HG02571 (cell line): ENCODE data around the gene SCN4A.
"Not testable (repeated sequence)": the region's sequence is repeated elsewhere in the genome, so short reads cannot be mapped to it uniquely, and the experiment has no call there.

Source experiments
- ATAC-seq: cut with Tn5 transposase; IDR thresholded peaks from one replicate; pipeline ENCODE4 v1.9.1; 2021; ENCODE audit warnings: mild to moderate bottlenecking, moderate library complexity; ENCODE audit not compliant: unreplicated experiment

Gene SCN4A

DNA sequence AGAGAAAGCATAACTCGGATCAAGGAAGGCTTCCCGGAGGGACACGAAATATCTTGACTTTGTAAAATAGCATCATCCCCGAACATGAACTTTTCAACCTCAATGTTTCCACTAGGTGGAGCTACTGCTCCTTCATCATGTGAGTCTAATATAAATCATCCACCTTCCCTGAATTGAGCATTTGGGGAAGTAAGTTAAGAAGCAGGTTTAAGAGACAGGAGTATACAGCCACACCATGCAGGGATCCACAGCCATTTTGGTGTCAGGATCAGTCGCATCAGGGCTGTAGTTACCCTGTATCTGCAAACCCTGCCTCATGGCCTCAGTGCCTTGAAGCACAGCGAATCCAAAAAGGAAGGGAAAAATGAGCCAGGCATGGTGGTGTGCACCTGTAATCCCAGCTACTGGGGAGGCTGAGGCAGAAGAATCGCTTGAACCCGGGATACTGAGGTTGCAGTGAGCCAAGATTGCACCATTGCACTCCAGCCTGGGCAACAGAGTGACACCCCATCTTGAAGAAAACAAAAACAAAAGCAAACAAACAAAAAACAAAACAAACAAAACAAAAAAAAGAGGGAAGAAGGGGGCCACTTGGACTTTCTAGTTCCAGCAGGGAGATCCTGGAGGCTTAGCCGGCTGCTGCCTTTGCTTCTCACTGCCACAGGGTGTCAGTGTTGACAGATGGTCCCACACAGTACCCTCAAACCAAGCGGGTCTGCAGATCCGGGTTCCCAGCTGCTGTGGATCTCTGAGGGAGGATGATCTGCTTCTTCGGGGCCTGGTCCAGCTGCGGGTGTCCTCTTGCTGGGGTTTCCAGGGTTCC, 83.5 kb downstream of the SCN4A start:
- not testable (repeated sequence) for ATAC-seq
